Measurements from ENCODE around the gene SLC25A39.

- TF ChIP-seq, protein P1, sequence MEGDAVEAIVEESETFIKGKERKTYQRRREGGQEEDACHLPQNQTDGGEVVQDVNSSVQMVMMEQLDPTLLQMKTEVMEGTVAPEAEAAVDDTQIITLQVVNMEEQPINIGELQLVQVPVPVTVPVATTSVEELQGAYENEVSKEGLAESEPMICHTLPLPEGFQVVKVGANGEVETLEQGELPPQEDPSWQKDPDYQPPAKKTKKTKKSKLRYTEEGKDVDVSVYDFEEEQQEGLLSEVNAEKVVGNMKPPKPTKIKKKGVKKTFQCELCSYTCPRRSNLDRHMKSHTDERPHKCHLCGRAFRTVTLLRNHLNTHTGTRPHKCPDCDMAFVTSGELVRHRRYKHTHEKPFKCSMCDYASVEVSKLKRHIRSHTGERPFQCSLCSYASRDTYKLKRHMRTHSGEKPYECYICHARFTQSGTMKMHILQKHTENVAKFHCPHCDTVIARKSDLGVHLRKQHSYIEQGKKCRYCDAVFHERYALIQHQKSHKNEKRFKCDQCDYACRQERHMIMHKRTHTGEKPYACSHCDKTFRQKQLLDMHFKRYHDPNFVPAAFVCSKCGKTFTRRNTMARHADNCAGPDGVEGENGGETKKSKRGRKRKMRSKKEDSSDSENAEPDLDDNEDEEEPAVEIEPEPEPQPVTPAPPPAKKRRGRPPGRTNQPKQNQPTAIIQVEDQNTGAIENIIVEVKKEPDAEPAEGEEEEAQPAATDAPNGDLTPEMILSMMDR (IDR thresholded peaks at IDR 0.05), result no peak
- TF ChIP-seq POLR2A (IDR thresholded peaks at IDR 0.05), result no peak
These were observed 2.3 kb downstream of the SLC25A39 start for GRCh38 chr17:44322236-44322895.

All from body of pancreas (tissue), 4 donors.